ENCODE measurements around the gene NDUFAF8.

Gene NDUFAF8

GRCh38 chr17:81204578-81204977, 34.5 kb upstream of the NDUFAF8 start:
- Histone ChIP-seq H3K36me3 (ENCODE audit: control insufficient read depth, insufficient read depth, low read length) (peaks cover 4% of the 10 kb centered on the region), H3K27me3 (replicated peaks; ENCODE audit: control insufficient read depth, insufficient read depth, low read length) (no peaks in the 10 kb centered on the region), H3K4me3 (replicated peaks; ENCODE audit: low read depth, low read length) (no peak overlapping the region)
- TF ChIP-seq, protein P1, sequence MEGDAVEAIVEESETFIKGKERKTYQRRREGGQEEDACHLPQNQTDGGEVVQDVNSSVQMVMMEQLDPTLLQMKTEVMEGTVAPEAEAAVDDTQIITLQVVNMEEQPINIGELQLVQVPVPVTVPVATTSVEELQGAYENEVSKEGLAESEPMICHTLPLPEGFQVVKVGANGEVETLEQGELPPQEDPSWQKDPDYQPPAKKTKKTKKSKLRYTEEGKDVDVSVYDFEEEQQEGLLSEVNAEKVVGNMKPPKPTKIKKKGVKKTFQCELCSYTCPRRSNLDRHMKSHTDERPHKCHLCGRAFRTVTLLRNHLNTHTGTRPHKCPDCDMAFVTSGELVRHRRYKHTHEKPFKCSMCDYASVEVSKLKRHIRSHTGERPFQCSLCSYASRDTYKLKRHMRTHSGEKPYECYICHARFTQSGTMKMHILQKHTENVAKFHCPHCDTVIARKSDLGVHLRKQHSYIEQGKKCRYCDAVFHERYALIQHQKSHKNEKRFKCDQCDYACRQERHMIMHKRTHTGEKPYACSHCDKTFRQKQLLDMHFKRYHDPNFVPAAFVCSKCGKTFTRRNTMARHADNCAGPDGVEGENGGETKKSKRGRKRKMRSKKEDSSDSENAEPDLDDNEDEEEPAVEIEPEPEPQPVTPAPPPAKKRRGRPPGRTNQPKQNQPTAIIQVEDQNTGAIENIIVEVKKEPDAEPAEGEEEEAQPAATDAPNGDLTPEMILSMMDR (IDR thresholded peaks at IDR 0.05; ENCODE audit: insufficient read depth, low read length, poor library complexity, severe bottlenecking): no peak
- DNase-seq (ENCODE audit: extremely low read depth, insufficient read length): no peak

GRCh38 chr17:81206166-81206565, 33.0 kb upstream of the NDUFAF8 start:
- H3K36me3 ChIP-seq (ENCODE audit: control insufficient read depth, insufficient read depth, low read length): peaks cover 4% of the 10 kb centered on the region
- DNase-seq (ENCODE audit: extremely low read depth, insufficient read length): no peak
- TF ChIP-seq, protein P1 (IDR thresholded peaks at IDR 0.05; ENCODE audit: insufficient read depth, low read length, poor library complexity, severe bottlenecking): no peak

GRCh38 chr17:81206657-81207056, 32.5 kb upstream of the NDUFAF8 start:
- no peak for DNase-seq (ENCODE audit: extremely low read depth, insufficient read length)
- Histone ChIP-seq H3K36me3 (ENCODE audit: control insufficient read depth, insufficient read depth, low read length) (peaks cover 4% of the 10 kb centered on the region), H3K27me3 (replicated peaks; ENCODE audit: control insufficient read depth, insufficient read depth, low read length) (no peaks in the 10 kb centered on the region), H3K4me3 (replicated peaks; ENCODE audit: low read depth, low read length) (no peak overlapping the region)
- TF ChIP-seq, protein P1 (IDR thresholded peaks at IDR 0.05; ENCODE audit: insufficient read depth, low read length, poor library complexity, severe bottlenecking): no peak

More at GRCh38 chr17:81206166-81206565, 33.0 kb upstream of the NDUFAF8 start:
- H3K4me3 ChIP-seq (replicated peaks; ENCODE audit: low read depth, low read length): no peak overlapping the region
- no peaks in the 10 kb centered on the region for H3K27me3 ChIP-seq (replicated peaks; ENCODE audit: control insufficient read depth, insufficient read depth, low read length)

GRCh38 chr17:81207610-81208581, 31.2 kb upstream of the NDUFAF8 start:
- H3K4me3 ChIP-seq (replicated peaks; ENCODE audit: low read depth, low read length): no peak overlapping the region
- H3K27me3 ChIP-seq (replicated peaks; ENCODE audit: control insufficient read depth, insufficient read depth, low read length): no peaks in the 10 kb centered on the region
- TF ChIP-seq, protein P1 (IDR thresholded peaks at IDR 0.05; ENCODE audit: insufficient read depth, low read length, poor library complexity, severe bottlenecking): no peak
- H3K36me3 ChIP-seq (ENCODE audit: control insufficient read depth, insufficient read depth, low read length): peaks cover 4% of the 10 kb centered on the region
- DNase-seq (ENCODE audit: extremely low read depth, insufficient read length): no peak

DNA sequence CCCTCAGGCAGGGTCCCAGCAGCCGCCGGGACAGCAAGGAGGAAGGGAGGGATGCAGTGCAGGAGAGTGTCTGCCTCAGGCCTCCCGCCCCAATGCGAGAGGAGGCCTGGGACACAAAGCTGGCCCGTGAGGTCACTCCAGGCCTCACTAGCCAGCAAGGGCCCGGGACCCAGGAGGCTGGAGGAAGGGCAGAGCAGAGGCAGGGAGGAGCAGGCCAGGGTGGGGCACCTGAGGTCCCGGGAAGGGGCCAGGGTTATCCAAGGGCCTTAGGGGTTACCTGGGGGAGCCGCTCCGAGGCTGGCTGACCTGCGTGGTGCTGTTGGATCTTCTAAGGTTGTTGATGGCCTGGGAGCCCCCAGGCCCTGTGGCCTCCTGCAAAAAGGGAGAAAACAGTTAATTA, 30.5 kb upstream of the NDUFAF8 start:
- TF ChIP-seq, protein P1 (IDR thresholded peaks at IDR 0.05; ENCODE audit: insufficient read depth, low read length, poor library complexity, severe bottlenecking): no peak
- H3K36me3 ChIP-seq (ENCODE audit: control insufficient read depth, insufficient read depth, low read length): peaks cover 1% of the 10 kb centered on the region
- no peaks in the 10 kb centered on the region for H3K27me3 ChIP-seq (replicated peaks; ENCODE audit: control insufficient read depth, insufficient read depth, low read length)
- H3K4me3 ChIP-seq (replicated peaks; ENCODE audit: low read depth, low read length): no peak overlapping the region
- DNase-seq (ENCODE audit: extremely low read depth, insufficient read length): no peak

All from GM06990 (cell line).